ENCODE measurements around the gene DSC3.

DSC3 gene

GRCh38 chr18:31077878-31078277, 35.3 kb upstream of the DSC3 start:
- Histone ChIP-seq H3K79me1 (ENCODE audit: low read length) (no peaks in the 10 kb centered on the region), H3K9me3 (ENCODE audit: insufficient read depth, low read depth, low read length) (no peaks in the 10 kb centered on the region), H3K4me1 (ENCODE audit: control insufficient read depth in 1 of 2, insufficient read depth in 2 of 2, low read length in 2 of 2) (no peaks in the 10 kb centered on the region), H3K9ac (ENCODE audit: low read length) (no peak overlapping the region), H4K12ac (ENCODE audit: low read depth, low read length) (no peak overlapping the region), H2BK12ac (ENCODE audit: low read length) (no peak overlapping the region), H3K79me2 (ENCODE audit: control insufficient read depth, insufficient read depth, low read length, poor library complexity) (no peaks in the 10 kb centered on the region), H4K8ac (ENCODE audit: low read depth, low read length) (no peak overlapping the region), H3K23ac (ENCODE audit: low read length) (no peak overlapping the region), H2BK120ac (ENCODE audit: insufficient read depth, low read length, poor library complexity) (no peak overlapping the region), H3K14ac (ENCODE audit: low read length) (no peak overlapping the region), H2BK5ac (ENCODE audit: low read depth, low read length, poor library complexity) (no peak overlapping the region), H3K18ac (ENCODE audit: low read length) (no peak overlapping the region), H3K4me2 (ENCODE audit: low read length) (no peak overlapping the region), H3K36me3 (ENCODE audit: control insufficient read depth in 1 of 2, insufficient read depth in 2 of 2, low read length in 2 of 2) (peaks cover 22 to 33% of the 10 kb centered on the region in 2 experiments), H3K27ac (ENCODE audit: low read depth, low read length) (no peak overlapping the region), H4K91ac (ENCODE audit: low read depth, low read length) (no peak overlapping the region), H3K4ac (ENCODE audit: low read depth, low read length) (no peak overlapping the region), H2AK5ac (ENCODE audit: low read length) (no peak overlapping the region), H3K27me3 (ENCODE audit: insufficient read depth, low read length) (no peaks in the 10 kb centered on the region), H3K4me3 (ENCODE audit: low read depth, low read length) (no peak overlapping the region), H2AFZ (ENCODE audit: insufficient read depth, low read length, poor library complexity) (no peak overlapping the region)
- no CpG with 5 or more reads among the region's 1 CpG for WGBS (ENCODE audit: extremely low coverage, insufficient coverage, insufficient read length)
- no peak for DNase-seq

- Histone ChIP-seq H3K9ac (ENCODE audit: low read length) (no peak overlapping the region), H3K4me3 (ENCODE audit: low read depth, low read length) (no peak overlapping the region), H3K79me2 (ENCODE audit: control insufficient read depth, insufficient read depth, low read length, poor library complexity) (no peaks in the 10 kb centered on the region), H3K18ac (ENCODE audit: low read length) (no peak overlapping the region), H2AK5ac (ENCODE audit: low read length) (no peak overlapping the region), H4K12ac (ENCODE audit: low read depth, low read length) (no peak overlapping the region), H2BK120ac (ENCODE audit: insufficient read depth, low read length, poor library complexity) (no peak overlapping the region), H3K4ac (ENCODE audit: low read depth, low read length) (no peak overlapping the region), H3K23ac (ENCODE audit: low read length) (no peak overlapping the region), H3K4me2 (ENCODE audit: low read length) (no peak overlapping the region), H3K79me1 (ENCODE audit: low read length) (no peaks in the 10 kb centered on the region), H4K8ac (ENCODE audit: low read depth, low read length) (no peak overlapping the region), H2BK5ac (ENCODE audit: low read depth, low read length, poor library complexity) (no peak overlapping the region), H2BK12ac (ENCODE audit: low read length) (no peak overlapping the region), H3K14ac (ENCODE audit: low read length) (no peak overlapping the region), H3K27me3 (ENCODE audit: insufficient read depth, low read length) (no peaks in the 10 kb centered on the region), H4K91ac (ENCODE audit: low read depth, low read length) (no peak overlapping the region), H3K4me1 (ENCODE audit: control insufficient read depth in 1 of 2, insufficient read depth in 2 of 2, low read length in 2 of 2) (no peaks in the 10 kb centered on the region), H3K9me3 (ENCODE audit: insufficient read depth, low read depth, low read length) (no peaks in the 10 kb centered on the region), H3K27ac (ENCODE audit: low read depth, low read length) (no peak overlapping the region), H2AFZ (ENCODE audit: insufficient read depth, low read length, poor library complexity) (no peak overlapping the region), H3K36me3 (ENCODE audit: control insufficient read depth in 1 of 2, insufficient read depth in 2 of 2, low read length in 2 of 2) (peaks cover 20 to 35% of the 10 kb centered on the region in 2 experiments)
- WGBS (ENCODE audit: extremely low coverage, insufficient coverage, insufficient read length) = no CpG with 5 or more reads among the region's 4 CpGs
- peak in 1 of 2 donors; percentile 7 for DNase-seq
These were observed 29.6 kb upstream of the DSC3 start for GRCh38 chr18:31072175-31072574.

- no peak overlapping the region for H3K14ac ChIP-seq (ENCODE audit: low read length)
- H3K4ac ChIP-seq (ENCODE audit: low read depth, low read length) = no peak overlapping the region
- H2AFZ ChIP-seq (ENCODE audit: insufficient read depth, low read length, poor library complexity) = no peak overlapping the region
- no peak overlapping the region for H3K9ac ChIP-seq (ENCODE audit: low read length)
- H4K91ac ChIP-seq (ENCODE audit: low read depth, low read length) = no peak overlapping the region
- no peak overlapping the region for H3K27ac ChIP-seq (ENCODE audit: low read depth, low read length)
- no peak overlapping the region for H4K8ac ChIP-seq (ENCODE audit: low read depth, low read length)
- H4K12ac ChIP-seq (ENCODE audit: low read depth, low read length) = no peak overlapping the region
- no peak overlapping the region for H2AK5ac ChIP-seq (ENCODE audit: low read length)
- H3K27me3 ChIP-seq (ENCODE audit: insufficient read depth, low read length) = no peaks in the 10 kb centered on the region
- H3K79me1 ChIP-seq (ENCODE audit: low read length) = no peaks in the 10 kb centered on the region
- H3K36me3 ChIP-seq (ENCODE audit: control insufficient read depth in 1 of 2, insufficient read depth in 2 of 2, low read length in 2 of 2) = peaks cover 13 to 35% of the 10 kb centered on the region in 2 experiments
- H3K9me3 ChIP-seq (ENCODE audit: insufficient read depth, low read depth, low read length) = no peaks in the 10 kb centered on the region
- H3K18ac ChIP-seq (ENCODE audit: low read length) = no peak overlapping the region
- H2BK5ac ChIP-seq (ENCODE audit: low read depth, low read length, poor library complexity) = no peak overlapping the region
- H3K4me3 ChIP-seq (ENCODE audit: low read depth, low read length) = no peak overlapping the region
- no CpG with 5 or more reads among the region's 3 CpGs for WGBS (ENCODE audit: extremely low coverage, insufficient coverage, insufficient read length)
- H2BK12ac ChIP-seq (ENCODE audit: low read length) = no peak overlapping the region
- no peaks in the 10 kb centered on the region for H3K4me1 ChIP-seq (ENCODE audit: control insufficient read depth in 1 of 2, insufficient read depth in 2 of 2, low read length in 2 of 2)
- no peak overlapping the region for H3K23ac ChIP-seq (ENCODE audit: low read length)
- no peaks in the 10 kb centered on the region for H3K79me2 ChIP-seq (ENCODE audit: control insufficient read depth, insufficient read depth, low read length, poor library complexity)
- peak in 1 of 2 donors; percentile 50 for DNase-seq
- no peak overlapping the region for H3K4me2 ChIP-seq (ENCODE audit: low read length)
- no peak overlapping the region for H2BK120ac ChIP-seq (ENCODE audit: insufficient read depth, low read length, poor library complexity)
These were observed 27.7 kb upstream of the DSC3 start for GRCh38 chr18:31070206-31070605.

GRCh38 chr18:31066266-31066665, 23.7 kb upstream of the DSC3 start:
- Histone ChIP-seq H4K12ac (ENCODE audit: low read depth, low read length) (no peak overlapping the region), H3K4me2 (ENCODE audit: low read length) (no peak overlapping the region), H3K18ac (ENCODE audit: low read length) (no peak overlapping the region), H4K91ac (ENCODE audit: low read depth, low read length) (no peak overlapping the region), H3K79me1 (ENCODE audit: low read length) (no peaks in the 10 kb centered on the region), H3K36me3 (ENCODE audit: control insufficient read depth in 1 of 2, insufficient read depth in 2 of 2, low read length in 2 of 2) (peaks cover 10 to 18% of the 10 kb centered on the region in 2 experiments), H3K23ac (ENCODE audit: low read length) (no peak overlapping the region), H3K79me2 (ENCODE audit: control insufficient read depth, insufficient read depth, low read length, poor library complexity) (no peaks in the 10 kb centered on the region), H2BK12ac (ENCODE audit: low read length) (no peak overlapping the region), H3K4me1 (ENCODE audit: control insufficient read depth in 1 of 2, insufficient read depth in 2 of 2, low read length in 2 of 2) (no peaks in the 10 kb centered on the region), H3K4me3 (ENCODE audit: low read depth, low read length) (no peak overlapping the region), H2AFZ (ENCODE audit: insufficient read depth, low read length, poor library complexity) (no peak overlapping the region), H2AK5ac (ENCODE audit: low read length) (no peak overlapping the region), H3K9me3 (ENCODE audit: insufficient read depth, low read depth, low read length) (no peaks in the 10 kb centered on the region), H3K27ac (ENCODE audit: low read depth, low read length) (no peak overlapping the region), H3K14ac (ENCODE audit: low read length) (no peak overlapping the region), H2BK120ac (ENCODE audit: insufficient read depth, low read length, poor library complexity) (no peak overlapping the region), H3K9ac (ENCODE audit: low read length) (no peak overlapping the region), H3K4ac (ENCODE audit: low read depth, low read length) (no peak overlapping the region), H2BK5ac (ENCODE audit: low read depth, low read length, poor library complexity) (no peak overlapping the region), H4K8ac (ENCODE audit: low read depth, low read length) (no peak overlapping the region), H3K27me3 (ENCODE audit: insufficient read depth, low read length) (no peaks in the 10 kb centered on the region)
- no peak for DNase-seq
- WGBS (ENCODE audit: extremely low coverage, insufficient coverage, insufficient read length) = no CpG with 5 or more reads among the region's 1 CpG

Measured in trophoblast cell (in vitro differentiated cells and primary cell).